IMR-90 (cell line): ENCODE data around the gene NKAIN2. TPM values are rescaled to one million over a fixed set of nuclear protein-coding genes. Genes with fewer than 3 reads are reported as not detected.

ENCODE experiments used
- ATAC-seq: fragments of 200-7000 bp; cut with Tn5 transposase; 2 replicates; pipeline ENCODE4 v1.9.1; 2020; ENCODE audit warnings: low read depth, mild to moderate bottlenecking, moderate library complexity
- BruUV-seq: library from RNA; stranded (reverse); fragments of 400-500 nt; replicated peaks from 2 replicates; lab custom pipeline; 2021; lab: Mats Ljungman, UMichigan
- CTCF ChIA-PET: fragments of 300-600 bp; formaldehyde crosslinking; extraction: SDS; loops from one replicate; lab custom pipeline; 2021; ENCODE audit warnings: antibody characterized with exemption; lab: Yijun Ruan, JAX
- POLR2A ChIA-PET: fragments of 300-600 bp; sonication (Branson Sonifier 250); formaldehyde crosslinking; loops from one replicate; lab custom pipeline; 2022; ENCODE audit warnings: antibody characterized with exemption; ENCODE audit not compliant: unreplicated experiment; lab: Charles Lee
- DNase-seq: peaks from one replicate; pipeline ENCODE4 v3.0.0; 2013
- H2AFZ ChIP-seq: replicated peaks from 2 replicates; pipeline ENCODE3; 2013; ENCODE audit warnings: low read length, mild to moderate bottlenecking; ENCODE audit not compliant: poor library complexity
- H2AK5ac ChIP-seq: 2 replicates; pipeline ENCODE4 v1.6.1; 2013; ENCODE audit warnings: low read depth, low read length, inconsistent platforms
- H2AK9ac ChIP-seq: replicated peaks from 2 replicates; pipeline ENCODE3; 2013; ENCODE audit warnings: mild to moderate bottlenecking, low read depth, low read length, moderate library complexity; ENCODE audit not compliant: poor library complexity
- H2BK120ac ChIP-seq: 2 replicates; pipeline ENCODE4 v1.6.1; 2013; ENCODE audit warnings: low read depth, low read length, inconsistent platforms
- H2BK15ac ChIP-seq: 3 replicates; pipeline ENCODE4 v1.6.1; 2013; ENCODE audit warnings: low read depth, low read length, inconsistent platforms
- H2BK20ac ChIP-seq: 2 replicates; pipeline ENCODE4 v1.6.1; 2013; ENCODE audit warnings: low read depth, mild to moderate bottlenecking, inconsistent platforms, low read length, moderate library complexity
- H2BK5ac ChIP-seq: 2 replicates; pipeline ENCODE4 v1.6.1; 2013; ENCODE audit warnings: mild to moderate bottlenecking, low read depth, low read length, inconsistent platforms; ENCODE audit not compliant: poor library complexity, severe bottlenecking
- H3K14ac ChIP-seq: replicated peaks from 2 replicates; pipeline ENCODE4 v1.6.1; 2013; ENCODE audit warnings: low read depth, low read length, inconsistent platforms
- H3K18ac ChIP-seq: 2 replicates; pipeline ENCODE4 v1.6.1; 2013; ENCODE audit warnings: low read depth, low read length, control low read depth
- H3K23ac ChIP-seq: 2 replicates; pipeline ENCODE4 v1.6.1; 2013; ENCODE audit warnings: low read depth, low read length, inconsistent platforms
- H3K27ac ChIP-seq: 2 replicates; pipeline ENCODE4 v1.5.1; 2013; ENCODE audit warnings: mild to moderate bottlenecking, control low read depth, low read length; ENCODE audit not compliant: insufficient read depth
- H3K27me3 ChIP-seq: 2 replicates; pipeline ENCODE4 v1.6.1; 2013; ENCODE audit warnings: low read length; ENCODE audit not compliant: control insufficient read depth, insufficient read depth
- H3K36me3 ChIP-seq: 2 replicates; pipeline ENCODE4 v1.6.1; 2013; ENCODE audit warnings: low read length, mixed read lengths; ENCODE audit not compliant: control insufficient read depth, insufficient read depth
- H3K4ac ChIP-seq: 2 replicates; pipeline ENCODE4 v1.6.1; 2013; ENCODE audit warnings: low read depth, low read length, inconsistent platforms
- H3K4me1 ChIP-seq: 2 replicates; pipeline ENCODE4 v1.6.1; 2013; ENCODE audit warnings: low read length, mixed read lengths; ENCODE audit not compliant: control insufficient read depth, insufficient read depth
- H3K4me2 ChIP-seq: 2 replicates; pipeline ENCODE4 v1.6.1; 2013; ENCODE audit warnings: low read depth, mild to moderate bottlenecking, control low read depth, low read length, moderate library complexity
- H3K4me3 ChIP-seq: 2 replicates; pipeline ENCODE4 v1.5.1; 2013; ENCODE audit warnings: low read depth, mild to moderate bottlenecking, control low read depth, low read length, moderate library complexity; ENCODE audit not compliant: insufficient read depth
- H3K56ac ChIP-seq: 2 replicates; pipeline ENCODE4 v1.6.1; 2013; ENCODE audit warnings: low read length, inconsistent platforms; ENCODE audit not compliant: insufficient read depth; ENCODE audit errors: extremely low read depth
- H3K79me1 ChIP-seq, 2 experiments: 2 replicates each; pipeline ENCODE4 v1.6.1; 2013; ENCODE audit warnings: low read length in 2 of 2, inconsistent platforms in 1 of 2, low read depth in 1 of 2
- H3K9ac ChIP-seq: 2 replicates; pipeline ENCODE4 v1.6.1; 2013; ENCODE audit warnings: low read depth, low read length, control low read depth
- H3K9me1 ChIP-seq: 2 replicates; pipeline ENCODE4 v1.6.1; 2013; ENCODE audit warnings: low read length, inconsistent platforms; ENCODE audit not compliant: insufficient read depth
- H3K9me3 ChIP-seq: 2 replicates; pipeline ENCODE4 v1.6.1; 2013; ENCODE audit warnings: low read length; ENCODE audit not compliant: control insufficient read depth, insufficient read depth
- H4K20me1 ChIP-seq: 2 replicates; pipeline ENCODE4 v1.6.1; 2013; ENCODE audit warnings: low read length, inconsistent platforms; ENCODE audit not compliant: insufficient read depth
- H4K5ac ChIP-seq: 2 replicates; pipeline ENCODE4 v1.6.1; 2013; ENCODE audit warnings: mild to moderate bottlenecking, low read depth, low read length, control low read depth
- H4K8ac ChIP-seq, 2 experiments: 2 replicates each; pipeline ENCODE4 v1.6.1; 2013; ENCODE audit warnings: low read depth in 2 of 2, low read length in 2 of 2, control low read depth in 1 of 2, inconsistent platforms in 1 of 2
- H4K91ac ChIP-seq: 2 replicates; pipeline ENCODE4 v1.6.1; 2013; ENCODE audit warnings: low read depth, low read length, inconsistent platforms; ENCODE audit not compliant: insufficient read depth
- NFE2L2 ChIP-seq: fragments of 150-350 bp; IDR thresholded peaks from 2 replicates; pipeline ENCODE4 v1.6.1; 2016; ENCODE audit warnings: low read depth, mild to moderate bottlenecking, low read length
- WGBS, 2 experiments: methylation state at CpG; one replicate each; pipeline versions ENCODE4 v1.1.5 to v1.1.7; 2013; ENCODE audit warnings: missing lambda C conversion rate in 2 of 2; ENCODE audit not compliant: insufficient read length in 1 of 2; ENCODE audit errors: extremely low coverage in 2 of 2; 5-methylcytosine and 5-hydroxymethylcytosine counted together
- dilution Hi-C: fragments of 300-500 bp; cut with HindIII; formaldehyde crosslinking; loops from one replicate; pipeline ENCODE4 v1.14.3; 2018; ENCODE audit warnings: low sequenced_read_pairs; ENCODE audit not compliant: unreplicated experiment
- in situ Hi-C: fragments of 300-500 bp; cut with MboI; formaldehyde crosslinking; loops from 3 replicates; pipeline ENCODE4 v1.14.3; 2019; ENCODE audit warnings: low sequenced_read_pairs, inconsistent platforms, mixed read lengths
- intact Hi-C: fragments of 100-400 bp; cut with micrococcal nuclease; formaldehyde crosslinking; loops from 2 replicates; pipeline ENCODE4 v1.10.0; 2022
- polyA plus RNA-seq, 3 experiments: library from polyadenylated mRNA; depleted of rRNA; stranded (reverse); fragments of >200 nt; gene quantifications; 2 replicates each; pipeline ENCODE4 v1.2.3, GENCODE V29; 2012; ENCODE audit warnings: low replicate concordance in 1 of 3
- total RNA-seq: library from RNA; depleted of rRNA; stranded (reverse); fragments of >200 nt; gene quantifications from 2 replicates; pipeline ENCODE4 v1.2.3, GENCODE V29; 2012
- TF ChIP-seq, protein P1 (sequence below): fragments of 150-350 bp; IDR thresholded peaks from 2 replicates; pipeline ENCODE4 v1.6.1; 2017; ENCODE audit warnings: mild to moderate bottlenecking, antibody characterized with exemption, low read length, low read depth

The NKAIN2 gene
- total and polyA plus RNA-seq, 2 of the 4 experiments (the other 2 are of a cell fraction), result not detected

DNA sequence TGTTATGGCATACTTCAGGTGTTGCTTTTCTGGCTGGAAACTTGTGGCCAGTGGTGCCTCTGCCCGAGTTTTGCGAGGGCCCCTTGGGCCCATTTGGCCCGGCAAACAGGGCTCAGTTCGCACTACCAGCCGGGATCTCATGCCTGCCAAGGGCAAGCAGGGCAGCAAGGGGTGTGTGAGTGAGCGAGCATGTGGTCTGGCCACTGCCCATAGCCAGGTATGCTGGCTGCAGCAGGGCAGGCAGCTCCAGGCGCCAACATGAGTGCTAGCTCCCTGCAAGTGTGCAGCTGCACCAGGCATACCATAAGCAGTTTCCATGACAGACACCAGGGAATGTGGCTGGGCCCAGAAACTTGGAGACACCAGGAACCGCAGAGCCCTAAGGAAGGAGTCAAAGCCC is 389.5 kb downstream of the NKAIN2 start:
- Histone ChIP-seq H3K14ac (no peak overlapping the region), H3K4me3 (no peak overlapping the region), H3K4me2 (no peak overlapping the region), H4K20me1 (no peaks in the 10 kb centered on the region), H4K91ac (no peak overlapping the region), H3K27me3 (no peaks in the 10 kb centered on the region), H2BK15ac (no peak overlapping the region), H2AK5ac (no peak overlapping the region), H2AFZ (no peak overlapping the region), H3K4me1 (no peaks in the 10 kb centered on the region), H4K8ac (no peak overlapping the region), H3K27ac (no peak overlapping the region), H2BK20ac (no peak overlapping the region), H3K9me3 (peaks cover 2% of the 10 kb centered on the region; the same call in 1 of the 2 replicates), H2AK9ac (no peak overlapping the region), H3K23ac (no peak overlapping the region), H2BK5ac (no peak overlapping the region), H3K56ac (no peak overlapping the region), H4K5ac (no peak overlapping the region), H3K9me1 (no peaks in the 10 kb centered on the region), H3K4ac (no peak overlapping the region), H3K18ac (no peak overlapping the region), H3K9ac (no peak overlapping the region), H2BK120ac (no peak overlapping the region), H3K79me1 (no peaks in the 10 kb centered on the region), H3K36me3 (no peaks in the 10 kb centered on the region)
- no TSS peak for BruUV-seq
- ATAC-seq (no peak), DNase-seq (no peak)
- no peak for TF ChIP-seq NFE2L2
- TF ChIP-seq, protein P1, sequence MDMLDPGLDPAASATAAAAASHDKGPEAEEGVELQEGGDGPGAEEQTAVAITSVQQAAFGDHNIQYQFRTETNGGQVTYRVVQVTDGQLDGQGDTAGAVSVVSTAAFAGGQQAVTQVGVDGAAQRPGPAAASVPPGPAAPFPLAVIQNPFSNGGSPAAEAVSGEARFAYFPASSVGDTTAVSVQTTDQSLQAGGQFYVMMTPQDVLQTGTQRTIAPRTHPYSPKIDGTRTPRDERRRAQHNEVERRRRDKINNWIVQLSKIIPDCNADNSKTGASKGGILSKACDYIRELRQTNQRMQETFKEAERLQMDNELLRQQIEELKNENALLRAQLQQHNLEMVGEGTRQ, result no peak
- intact Hi-C loops (no loop called here), dilution Hi-C loops (no loop called here), in situ Hi-C loops (no loop called here)
- WGBS, 2 experiments, result 63% methylated on average over 3 of the region's 8 CpGs; no CpG with 5 or more reads in 1 of the 2 experiments
- POLR2A ChIA-PET, result no interaction called here
- CTCF ChIA-PET, result no interaction called here
